AG09309 (cell line): ENCODE measurements around the gene PARP8.

ENCODE experiments used
- DNase-seq: peaks from one replicate; pipeline ENCODE4 v3.0.0-alpha.2; 2010; ENCODE audit warnings: low read depth
- H3K4me3 ChIP-seq: 2 replicates; pipeline ENCODE4 v1.5.1; 2011; ENCODE audit warnings: mild to moderate bottlenecking, low read depth, low read length, moderate library complexity; ENCODE audit not compliant: control insufficient read depth
- TF ChIP-seq, protein P1 (sequence below): IDR thresholded peaks from 2 replicates; pipeline ENCODE4 v1.5.1; 2011; ENCODE audit warnings: mild to moderate bottlenecking, low read depth, low read length, inconsistent platforms; ENCODE audit not compliant: insufficient read depth, control insufficient read depth; ENCODE audit errors: missing control alignments

Gene PARP8

GRCh38 chr5:50724262-50724661 is 57.8 kb downstream of the PARP8 start:
- H3K4me3 ChIP-seq = no peak overlapping the region
- TF ChIP-seq, protein P1, sequence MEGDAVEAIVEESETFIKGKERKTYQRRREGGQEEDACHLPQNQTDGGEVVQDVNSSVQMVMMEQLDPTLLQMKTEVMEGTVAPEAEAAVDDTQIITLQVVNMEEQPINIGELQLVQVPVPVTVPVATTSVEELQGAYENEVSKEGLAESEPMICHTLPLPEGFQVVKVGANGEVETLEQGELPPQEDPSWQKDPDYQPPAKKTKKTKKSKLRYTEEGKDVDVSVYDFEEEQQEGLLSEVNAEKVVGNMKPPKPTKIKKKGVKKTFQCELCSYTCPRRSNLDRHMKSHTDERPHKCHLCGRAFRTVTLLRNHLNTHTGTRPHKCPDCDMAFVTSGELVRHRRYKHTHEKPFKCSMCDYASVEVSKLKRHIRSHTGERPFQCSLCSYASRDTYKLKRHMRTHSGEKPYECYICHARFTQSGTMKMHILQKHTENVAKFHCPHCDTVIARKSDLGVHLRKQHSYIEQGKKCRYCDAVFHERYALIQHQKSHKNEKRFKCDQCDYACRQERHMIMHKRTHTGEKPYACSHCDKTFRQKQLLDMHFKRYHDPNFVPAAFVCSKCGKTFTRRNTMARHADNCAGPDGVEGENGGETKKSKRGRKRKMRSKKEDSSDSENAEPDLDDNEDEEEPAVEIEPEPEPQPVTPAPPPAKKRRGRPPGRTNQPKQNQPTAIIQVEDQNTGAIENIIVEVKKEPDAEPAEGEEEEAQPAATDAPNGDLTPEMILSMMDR = no peak
- DNase-seq = no peak

- TF ChIP-seq, protein P1 = no peak
- no peak for DNase-seq
- no peak overlapping the region for H3K4me3 ChIP-seq
Observed at GRCh38 chr5:50725800-50726474, 59.5 kb downstream of the PARP8 start.

GRCh38 chr5:50726475-50727148 is 60.2 kb downstream of the PARP8 start:
- no peak for DNase-seq

DNA sequence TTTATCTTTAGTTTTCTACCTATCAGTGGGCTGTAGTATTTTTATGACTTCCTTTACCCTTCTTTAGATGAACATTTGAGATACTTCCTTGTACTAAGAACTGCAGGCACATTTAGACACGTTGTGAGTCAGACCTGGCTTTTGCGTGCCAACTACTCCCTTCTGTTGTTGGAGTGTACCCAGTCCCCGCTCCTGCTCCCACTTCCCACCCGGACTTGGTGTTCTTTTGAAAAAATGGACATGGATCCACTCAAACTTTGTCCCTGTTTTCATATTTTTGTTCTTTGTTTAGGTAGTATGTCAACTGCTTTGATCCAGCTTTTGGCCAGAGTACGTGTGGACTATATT is 60.7 kb downstream of the PARP8 start:
- H3K4me3 ChIP-seq = no peak overlapping the region
- TF ChIP-seq, protein P1 = no peak
- no peak for DNase-seq

More at GRCh38 chr5:50726475-50727148, 60.2 kb downstream of the PARP8 start:
- TF ChIP-seq, protein P1 = no peak
- H3K4me3 ChIP-seq = no peak overlapping the region

DNA sequence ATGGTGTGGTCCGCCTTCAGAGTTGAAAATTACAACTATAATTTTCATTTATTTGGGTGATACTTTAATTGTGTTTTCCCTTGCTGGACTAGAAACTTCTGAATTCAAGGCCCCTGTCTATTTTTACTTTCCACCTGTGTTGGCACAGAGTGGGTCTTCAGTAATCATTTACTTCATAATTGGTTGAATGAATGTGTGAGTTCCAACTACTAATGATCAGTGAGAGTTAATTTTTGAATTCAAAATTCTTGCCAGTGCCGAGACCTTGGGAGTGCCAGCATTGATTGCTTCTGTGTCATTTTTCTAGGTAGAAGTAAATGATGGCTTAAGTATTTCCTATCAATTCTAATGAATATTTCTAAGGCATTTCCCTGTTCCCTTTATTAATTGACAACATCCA is 61.4 kb downstream of the PARP8 start:
- TF ChIP-seq, protein P1 = no peak
- no peak for DNase-seq
- no peak overlapping the region for H3K4me3 ChIP-seq

- TF ChIP-seq, protein P1 = no peak
- DNase-seq = no peak
- no peak overlapping the region for H3K4me3 ChIP-seq
Observed at GRCh38 chr5:50730336-50730735, 63.9 kb downstream of the PARP8 start.
